Activated naive CD4-positive, alpha-beta T cell treated with anti-CD3 and anti-CD28 coated beads for 36 hours (primary cell): ENCODE measurements around the gene LRSAM1. TPM values are rescaled to one million over a fixed set of nuclear protein-coding genes. Genes with fewer than 3 reads are reported as not detected.

Experiments used
- CTCF ChIA-PET: fragments of 350-600 bp; sonication (Branson Sonifier 250); formaldehyde crosslinking; loops from one replicate; lab custom pipeline; 2021; ENCODE audit warnings: antibody characterized with exemption; lab: Charles Lee
- DNase-seq: peaks from one replicate; pipeline ENCODE4 v3.0.0-alpha.2; 2020
- H3K27ac Mint-ChIP-seq: one replicate; pipeline ENCODE4 v1.8.0; 2021; ENCODE audit warnings: mild to moderate bottlenecking, mixed read lengths
- H3K27me3 Mint-ChIP-seq: one replicate; pipeline ENCODE4 v1.8.0; 2021; ENCODE audit warnings: low read depth, mixed read lengths
- H3K36me3 Mint-ChIP-seq: one replicate; pipeline ENCODE4 v1.8.0; 2021; ENCODE audit warnings: low read depth, mixed read lengths
- H3K4me1 Mint-ChIP-seq: one replicate; pipeline ENCODE4 v1.8.0; 2021; ENCODE audit warnings: low read depth, mixed read lengths
- H3K4me3 Mint-ChIP-seq: one replicate; pipeline ENCODE4 v1.8.0; 2021; ENCODE audit warnings: mild to moderate bottlenecking, moderate library complexity, mixed read lengths
- H3K9me3 Mint-ChIP-seq: one replicate; pipeline ENCODE4 v1.8.0; 2021; ENCODE audit warnings: mixed read lengths
- intact Hi-C: fragments of 100-400 bp; cut with micrococcal nuclease; formaldehyde crosslinking; loops from one replicate; pipeline ENCODE4 v1.15.1; 2023
- total RNA-seq, 2 experiments: library from RNA; stranded (reverse); gene quantifications; one replicate each; pipeline ENCODE4 v1.2.3, GENCODE V29; 2021

Gene LRSAM1
- total RNA-seq, 2 experiments from 2014 or later = 8.8 to 9.9 TPM

DNA sequence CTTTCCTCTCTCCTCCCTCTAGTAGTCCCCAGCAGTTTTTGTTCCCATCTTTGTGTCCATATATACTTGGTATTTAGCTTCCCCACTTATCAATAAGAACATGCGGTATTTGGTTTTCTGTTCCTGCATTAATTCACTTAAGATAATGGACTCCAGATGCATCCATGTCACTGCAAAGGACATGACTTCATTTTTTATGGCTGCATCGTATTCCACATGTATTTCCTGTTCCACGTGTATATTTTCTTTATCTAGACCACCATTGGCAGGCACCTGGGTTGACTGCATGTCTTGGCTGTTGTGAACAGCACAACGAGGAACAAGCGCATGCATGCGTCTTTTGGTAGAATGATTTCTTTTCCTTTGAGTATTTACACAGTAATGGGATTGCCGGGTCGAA, 20.9 kb upstream of the LRSAM1 start:
- H3K27ac Mint-ChIP-seq = no peak overlapping the region
- DNase-seq = no peak
- H3K9me3 Mint-ChIP-seq = no peaks in the 10 kb centered on the region
- H3K4me1 Mint-ChIP-seq = peaks cover 45% of the 10 kb centered on the region
- H3K4me3 Mint-ChIP-seq = no peak overlapping the region
- no peaks in the 10 kb centered on the region for H3K27me3 Mint-ChIP-seq
- peaks cover 55% of the 10 kb centered on the region for H3K36me3 Mint-ChIP-seq
- CTCF ChIA-PET = no interaction called here
- intact Hi-C loops = no loop called here

DNA sequence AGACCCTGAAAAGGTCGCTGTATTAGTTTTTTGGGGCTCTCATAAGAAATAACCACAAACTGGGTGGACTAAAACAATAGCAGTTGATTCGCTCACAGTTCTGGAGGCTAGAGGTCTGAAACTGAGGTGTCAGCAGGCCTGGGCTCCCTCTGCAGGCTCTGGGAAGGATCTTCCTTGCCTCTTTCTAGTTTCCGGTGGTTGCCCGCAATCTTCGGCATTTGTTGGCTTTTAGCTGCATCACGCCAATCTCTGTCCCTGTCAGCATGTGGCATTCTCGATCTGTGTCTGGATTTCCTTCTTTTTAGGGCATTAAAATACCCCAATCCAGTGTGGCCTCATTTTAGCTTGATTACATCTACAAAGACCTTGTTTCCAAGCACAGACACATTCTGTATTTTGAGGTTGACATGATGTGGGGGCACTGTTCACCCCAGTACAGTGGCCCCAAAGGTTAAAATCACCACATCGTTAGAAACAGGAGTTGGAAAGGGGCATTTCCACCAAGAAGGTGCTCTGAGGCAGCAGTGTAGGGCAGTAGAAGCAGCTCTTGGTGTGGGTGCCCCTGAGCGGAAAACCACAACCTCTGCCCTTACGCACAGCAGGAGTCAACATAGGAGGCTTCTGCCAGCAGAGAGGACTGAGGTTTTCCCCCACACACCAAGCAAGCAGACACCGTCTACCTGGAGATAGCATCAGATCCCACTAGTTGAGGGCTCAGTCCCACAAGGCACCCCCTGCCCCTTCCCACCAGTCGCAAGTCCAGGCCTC, 13.6 kb upstream of the LRSAM1 start:
- DNase-seq = no peak
- no peak overlapping the region for H3K4me3 Mint-ChIP-seq
- no peaks in the 10 kb centered on the region for H3K27me3 Mint-ChIP-seq
- no peak overlapping the region for H3K27ac Mint-ChIP-seq
- peaks cover 2% of the 10 kb centered on the region for H3K4me1 Mint-ChIP-seq
- CTCF ChIA-PET = no interaction called here
- intact Hi-C loops = no loop called here
- peaks cover 63% of the 10 kb centered on the region for H3K36me3 Mint-ChIP-seq
- H3K9me3 Mint-ChIP-seq = no peaks in the 10 kb centered on the region

DNA sequence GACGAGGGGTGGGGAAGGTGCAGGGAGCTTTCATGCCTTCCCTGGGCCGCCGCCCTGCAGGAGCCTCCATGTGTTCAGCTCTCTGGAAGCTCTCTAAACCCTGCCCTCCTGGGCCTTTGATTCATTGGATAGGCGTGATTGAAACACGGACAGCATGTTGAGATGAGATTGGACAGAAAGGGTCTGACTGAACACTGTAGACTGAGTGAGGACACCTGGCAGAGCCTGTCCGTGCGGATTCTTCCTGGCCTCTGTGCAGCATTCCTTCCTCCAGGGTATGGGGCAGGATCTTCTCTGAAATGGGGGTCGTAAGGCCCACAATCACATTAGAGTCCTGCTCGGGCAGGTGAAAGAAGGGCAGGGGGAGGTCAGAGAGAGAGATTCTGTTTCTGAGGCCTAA, 12.9 kb upstream of the LRSAM1 start:
- CTCF ChIA-PET = no interaction called here
- no peak overlapping the region for H3K27ac Mint-ChIP-seq
- no peaks in the 10 kb centered on the region for H3K27me3 Mint-ChIP-seq
- peaks cover 62% of the 10 kb centered on the region for H3K36me3 Mint-ChIP-seq
- H3K9me3 Mint-ChIP-seq = no peaks in the 10 kb centered on the region
- intact Hi-C loops = no loop called here
- H3K4me3 Mint-ChIP-seq = no peak overlapping the region
- no peak for DNase-seq
- peaks cover 2% of the 10 kb centered on the region for H3K4me1 Mint-ChIP-seq

DNA sequence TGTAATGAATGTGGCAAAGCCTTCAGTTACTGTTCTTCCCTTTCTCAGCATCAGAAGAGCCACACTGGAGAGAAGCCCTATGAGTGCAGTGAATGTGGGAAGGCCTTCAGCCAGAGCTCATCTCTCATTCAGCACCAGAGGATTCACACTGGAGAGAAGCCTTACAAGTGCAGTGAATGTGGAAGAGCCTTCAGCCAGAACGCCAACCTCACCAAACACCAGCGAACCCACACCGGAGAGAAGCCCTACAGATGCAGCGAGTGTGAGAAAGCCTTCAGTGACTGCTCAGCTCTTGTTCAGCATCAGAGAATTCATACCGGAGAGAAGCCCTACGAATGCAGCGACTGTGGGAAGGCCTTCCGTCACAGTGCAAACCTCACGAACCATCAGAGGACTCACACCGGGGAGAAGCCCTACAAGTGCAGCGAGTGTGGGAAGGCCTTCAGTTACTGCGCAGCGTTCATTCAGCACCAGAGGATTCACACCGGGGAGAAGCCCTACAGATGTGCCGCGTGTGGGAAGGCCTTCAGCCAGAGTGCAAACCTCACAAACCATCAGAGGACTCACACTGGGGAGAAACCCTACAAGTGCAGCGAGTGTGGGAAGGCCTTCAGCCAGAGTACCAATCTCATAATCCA, 6.9 kb upstream of the LRSAM1 start:
- Mint-ChIP-seq H3K27me3 (no peaks in the 10 kb centered on the region), H3K9me3 (peaks cover 18% of the 10 kb centered on the region), H3K4me3 (no peak overlapping the region), H3K36me3 (peaks cover 78% of the 10 kb centered on the region), H3K4me1 (peaks cover 31% of the 10 kb centered on the region), H3K27ac (peak overlapping the region; percentile 46)
- intact Hi-C loops = no loop called here
- CTCF ChIA-PET = no interaction called here
- no peak for DNase-seq

DNA sequence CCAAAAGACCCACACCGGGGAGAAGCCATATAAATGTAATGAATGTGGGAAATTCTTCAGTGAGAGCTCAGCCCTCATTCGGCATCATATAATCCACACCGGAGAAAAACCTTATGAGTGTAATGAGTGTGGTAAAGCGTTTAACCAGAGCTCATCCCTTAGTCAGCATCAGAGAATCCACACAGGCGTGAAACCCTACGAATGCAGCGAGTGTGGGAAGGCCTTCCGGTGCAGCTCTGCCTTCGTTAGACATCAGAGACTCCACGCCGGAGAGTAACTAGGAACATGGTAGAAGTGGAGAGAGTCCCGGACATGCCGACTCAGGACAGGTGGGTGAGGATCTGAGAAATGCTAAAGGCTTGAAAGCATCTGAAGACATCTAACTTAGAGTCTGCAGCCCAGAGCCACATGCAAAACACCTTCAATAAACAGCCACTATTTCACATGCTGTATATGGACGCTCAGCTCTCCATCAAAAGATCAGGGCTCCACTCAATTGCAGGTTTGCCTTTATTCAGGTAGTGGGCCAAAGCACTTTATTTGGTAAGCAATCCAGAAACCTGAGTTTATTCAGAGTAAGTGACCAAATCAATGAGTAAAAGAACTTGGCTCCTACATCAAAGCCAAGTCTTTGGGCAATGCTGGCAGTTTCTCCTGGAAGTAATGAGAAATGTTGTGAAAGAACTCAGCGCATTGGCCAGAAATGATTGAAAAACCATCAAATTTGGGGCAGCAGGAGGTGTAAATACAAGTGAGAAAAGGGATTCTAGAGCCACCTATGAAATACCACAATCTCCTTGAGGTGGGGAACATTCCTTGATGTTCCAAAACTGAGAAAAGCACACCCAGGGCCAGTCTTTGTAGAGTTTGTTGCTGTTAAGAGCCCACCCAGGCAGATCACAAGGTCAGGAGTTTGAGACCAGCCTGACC, 6.1 kb upstream of the LRSAM1 start:
- no peak for DNase-seq
- intact Hi-C loops = no loop called here
- CTCF ChIA-PET = no interaction called here
- Mint-ChIP-seq H3K4me1 (peaks cover 38% of the 10 kb centered on the region), H3K9me3 (peaks cover 18% of the 10 kb centered on the region), H3K27ac (peak overlapping the region; percentile 95), H3K36me3 (peaks cover 84% of the 10 kb centered on the region), H3K4me3 (no peak overlapping the region), H3K27me3 (no peaks in the 10 kb centered on the region)

DNA sequence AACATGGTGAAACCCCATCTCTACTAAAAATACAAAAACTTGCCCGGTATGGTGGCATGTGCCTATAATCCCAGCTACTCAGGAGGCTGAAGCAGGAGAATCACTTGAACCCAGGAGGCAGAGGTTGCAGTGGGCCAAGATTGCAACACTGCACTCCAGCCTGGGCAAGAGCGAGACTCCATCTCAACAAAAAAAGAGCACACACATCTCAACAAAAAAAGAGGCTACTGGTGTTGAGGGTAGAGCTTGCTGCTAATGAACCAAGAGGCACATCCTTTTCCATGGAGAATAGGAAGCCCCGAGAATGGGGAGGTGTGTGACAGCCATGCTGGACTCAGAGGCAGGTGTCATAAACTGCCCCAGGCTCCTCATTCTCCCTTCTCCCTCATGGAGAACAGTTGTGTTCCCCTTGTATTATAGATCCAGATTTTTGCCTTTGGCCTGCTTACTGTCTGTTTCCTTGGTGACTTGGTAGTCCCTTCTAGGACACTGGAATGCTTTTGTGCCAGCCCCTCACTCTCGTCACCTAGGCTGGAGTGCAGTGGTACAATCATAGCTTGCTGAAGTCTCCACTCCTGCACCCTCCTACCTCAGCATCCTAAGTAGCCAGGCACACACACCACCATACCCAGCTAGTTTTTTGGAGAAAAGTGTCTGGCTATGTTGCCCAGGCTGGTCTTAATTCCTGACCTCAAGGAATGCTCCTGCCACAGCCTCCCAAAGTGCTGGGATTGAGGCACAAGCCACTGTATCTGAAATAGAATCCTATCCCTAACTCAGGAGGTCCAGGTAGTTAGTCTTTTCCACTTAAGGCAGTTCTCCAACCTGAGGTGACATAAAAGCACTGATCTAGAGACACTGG, 5.2 kb upstream of the LRSAM1 start:
- DNase-seq = no peak
- H3K4me1 Mint-ChIP-seq = peaks cover 38% of the 10 kb centered on the region
- CTCF ChIA-PET = no interaction called here
- peaks cover 18% of the 10 kb centered on the region for H3K9me3 Mint-ChIP-seq
- H3K36me3 Mint-ChIP-seq = peaks cover 84% of the 10 kb centered on the region
- H3K27ac Mint-ChIP-seq = peak overlapping the region; percentile 95
- intact Hi-C loops = loop anchor here (1.0 kb wide), 1 partner anchor 20 kb away; no protein-coding TSS in a partner anchor
- no peaks in the 10 kb centered on the region for H3K27me3 Mint-ChIP-seq
- peak overlapping the region; percentile 7 for H3K4me3 Mint-ChIP-seq

DNA sequence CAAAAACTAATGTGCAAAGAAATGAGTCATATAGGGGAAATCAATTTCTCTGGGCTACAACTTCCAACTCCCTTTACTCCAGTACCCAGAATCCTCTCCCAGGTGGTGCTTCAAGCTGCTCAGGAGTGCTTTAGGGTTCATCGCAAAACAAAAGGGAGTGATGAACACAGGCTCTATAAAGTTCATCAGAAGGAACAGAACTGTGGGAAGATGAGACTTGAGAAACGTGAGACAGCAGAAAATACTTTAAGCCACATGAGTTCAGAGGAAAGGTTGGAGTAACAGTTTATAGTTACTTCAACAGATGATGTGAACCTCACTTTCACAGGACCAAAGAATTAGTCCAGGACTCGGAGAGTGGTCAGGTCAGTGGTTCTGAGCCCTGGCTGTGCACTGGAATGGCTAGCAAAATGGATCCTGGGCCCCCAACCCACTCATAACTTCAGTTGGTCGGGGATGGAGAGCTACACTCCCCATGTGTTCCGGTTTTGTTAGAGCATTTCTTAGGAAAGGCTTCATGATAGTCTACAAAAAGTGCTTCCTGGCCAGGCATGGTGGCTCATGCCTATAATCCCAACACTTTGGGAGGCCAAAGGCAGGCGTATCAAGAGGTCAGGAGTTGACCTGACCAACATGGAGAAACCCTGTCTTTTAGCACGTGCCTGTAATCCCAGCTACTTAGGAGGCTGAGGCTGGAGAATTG, 4.4 kb upstream of the LRSAM1 start:
- Mint-ChIP-seq H3K4me3 (no peak overlapping the region), H3K9me3 (peaks cover 18% of the 10 kb centered on the region), H3K27ac (peak overlapping the region; percentile 95), H3K27me3 (no peaks in the 10 kb centered on the region), H3K4me1 (peaks cover 39% of the 10 kb centered on the region), H3K36me3 (peaks cover 81% of the 10 kb centered on the region)
- no peak for DNase-seq
- intact Hi-C loops = loop anchor here (1.0 kb wide), 1 partner anchor 21 kb away; no protein-coding TSS in a partner anchor
- CTCF ChIA-PET = no interaction called here

DNA sequence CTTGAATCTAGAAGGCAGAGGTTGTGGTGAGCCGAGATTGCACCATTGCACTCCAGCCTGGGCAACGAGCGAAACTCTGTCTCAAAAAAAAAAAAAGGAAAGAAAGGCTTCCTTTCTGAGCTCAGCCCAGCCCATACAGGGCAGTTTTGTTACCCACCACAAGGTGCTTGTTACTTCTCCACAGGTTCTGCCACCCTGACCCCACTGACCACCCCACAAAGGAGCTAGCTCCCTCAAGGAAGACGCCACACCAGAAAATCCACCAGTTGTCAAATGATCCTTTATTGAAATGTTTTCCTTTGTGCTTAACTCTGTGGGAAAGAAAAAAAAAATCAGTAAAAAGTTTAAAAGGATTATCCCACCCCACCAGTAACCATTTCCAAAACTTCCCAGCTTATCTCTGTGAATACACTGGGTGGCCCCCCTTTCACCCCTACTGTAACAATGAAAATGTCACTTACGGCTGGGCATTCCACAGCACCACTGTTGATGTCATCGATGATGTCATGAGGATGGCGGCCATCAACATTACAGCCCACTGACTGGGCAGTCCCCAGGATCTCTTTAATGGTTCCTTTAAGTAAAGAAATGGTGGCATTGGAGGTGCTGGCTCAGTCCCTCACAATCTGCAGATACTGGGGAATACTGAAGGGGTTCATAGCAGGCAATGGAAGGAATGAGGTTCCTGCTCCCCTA, 3.7 kb upstream of the LRSAM1 start:
- intact Hi-C loops = no loop called here
- H3K4me3 Mint-ChIP-seq = peak overlapping the region; percentile 89
- H3K4me1 Mint-ChIP-seq = peaks cover 43% of the 10 kb centered on the region
- peaks cover 18% of the 10 kb centered on the region for H3K9me3 Mint-ChIP-seq
- no peak for DNase-seq
- H3K27me3 Mint-ChIP-seq = no peaks in the 10 kb centered on the region
- H3K36me3 Mint-ChIP-seq = peaks cover 79% of the 10 kb centered on the region
- peak overlapping the region; percentile 95 for H3K27ac Mint-ChIP-seq
- CTCF ChIA-PET = interaction anchor here (0.6 kb wide), 1 partner anchor 138 kb away, joined by 3 read pairs; no protein-coding TSS in a partner anchor

DNA sequence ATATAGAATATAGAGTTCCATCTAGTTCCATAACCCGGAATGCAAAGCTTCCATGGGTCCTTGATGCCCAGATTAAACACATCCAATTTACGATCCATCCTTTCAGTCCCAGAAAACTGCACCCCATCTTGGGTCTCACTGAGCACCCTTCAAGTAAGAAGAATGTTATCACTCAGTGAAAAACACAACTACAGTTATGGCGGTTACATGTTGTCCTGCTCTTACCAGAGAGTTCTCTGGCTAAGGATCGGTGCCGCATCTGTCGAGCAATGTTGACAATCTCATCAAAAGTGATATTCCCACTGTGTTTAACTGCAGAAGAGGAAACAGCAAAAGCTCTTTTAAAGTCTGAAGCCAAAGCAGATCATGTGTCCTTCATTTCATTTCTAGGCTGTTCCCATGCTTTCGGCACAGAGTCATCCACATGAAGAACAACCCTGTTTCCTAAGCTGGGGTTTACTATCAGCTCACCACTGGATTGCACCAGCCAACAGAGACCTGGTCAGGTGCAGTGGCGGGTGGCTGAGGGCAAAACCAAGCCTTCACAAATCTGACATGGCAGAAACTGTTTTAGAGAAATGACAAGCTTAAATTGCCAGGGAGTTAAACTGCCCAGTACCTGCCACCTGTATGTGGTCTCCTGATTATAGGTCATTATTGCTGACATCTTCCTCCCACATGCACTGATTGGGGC, 3.1 kb upstream of the LRSAM1 start:
- Mint-ChIP-seq H3K4me1 (peaks cover 44% of the 10 kb centered on the region), H3K27ac (peak overlapping the region; percentile 95), H3K9me3 (peaks cover 18% of the 10 kb centered on the region), H3K36me3 (peaks cover 76% of the 10 kb centered on the region), H3K4me3 (peak overlapping the region; percentile 89), H3K27me3 (no peaks in the 10 kb centered on the region)
- no peak for DNase-seq
- CTCF ChIA-PET = interaction anchor here (0.6 kb wide), 1 partner anchor 139 kb away, joined by 3 read pairs; no protein-coding TSS in a partner anchor
- intact Hi-C loops = no loop called here

DNA sequence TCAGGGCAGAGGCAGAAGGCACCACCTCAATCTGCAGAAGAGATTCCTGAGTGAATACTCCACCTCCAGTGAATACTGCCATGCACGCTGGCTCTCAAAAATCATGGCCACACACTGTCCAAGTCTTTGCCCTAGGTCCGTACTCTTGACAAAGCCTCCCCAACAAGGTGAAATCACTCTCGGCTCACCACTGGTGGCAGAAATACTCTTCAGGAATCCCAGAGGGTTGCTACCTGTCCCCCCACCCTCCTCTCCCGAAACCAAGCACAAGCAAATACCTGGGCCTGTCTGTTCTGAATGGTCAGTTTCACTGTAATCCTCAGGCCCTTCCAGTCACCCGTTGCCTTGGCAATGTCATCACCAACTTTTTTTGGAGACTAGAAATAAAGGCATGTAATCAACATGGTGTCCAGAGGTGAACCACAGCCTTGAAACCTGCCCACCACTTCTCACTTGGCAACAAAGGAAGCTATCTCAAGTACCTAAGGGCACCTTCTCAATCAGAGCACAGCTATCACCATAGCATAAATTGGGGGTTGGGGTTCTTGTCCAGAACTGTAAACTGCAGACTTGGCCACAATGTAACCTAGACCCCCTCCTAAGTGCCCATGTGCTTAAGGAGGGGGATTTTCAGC, 1.9 kb upstream of the LRSAM1 start:
- Mint-ChIP-seq H3K27me3 (no peaks in the 10 kb centered on the region), H3K36me3 (peaks cover 66% of the 10 kb centered on the region), H3K27ac (peak overlapping the region; percentile 95), H3K4me3 (peak overlapping the region; percentile 89), H3K4me1 (peaks cover 42% of the 10 kb centered on the region), H3K9me3 (peaks cover 12% of the 10 kb centered on the region)
- DNase-seq = no peak
- CTCF ChIA-PET = interaction anchor here (0.6 to 1.6 kb wide), 2 partner anchors 25 to 35 kb away, joined by 3 to 5 read pairs; partner anchors contain the start of gene ZNF79
- intact Hi-C loops = no loop called here
